Measurements from ENCODE around the gene SOX15.

The SOX15 gene

GRCh38 chr17:7560172-7561027 lies 29.5 kb downstream of the SOX15 start:
- peak overlapping the region; percentile 90; the same call in 1 of the 2 replicates for H3K9ac ChIP-seq (ENCODE audit: low read depth, low read length)
- no peaks in the 10 kb centered on the region for H3K9me3 ChIP-seq (ENCODE audit: control insufficient read depth, insufficient read depth, low read length)
- peaks cover 14% of the 10 kb centered on the region for H3K36me3 ChIP-seq (ENCODE audit: insufficient read depth, low read length)
- peaks cover 17% of the 10 kb centered on the region for H3K4me1 ChIP-seq (ENCODE audit: insufficient read depth, low read length)

DNA sequence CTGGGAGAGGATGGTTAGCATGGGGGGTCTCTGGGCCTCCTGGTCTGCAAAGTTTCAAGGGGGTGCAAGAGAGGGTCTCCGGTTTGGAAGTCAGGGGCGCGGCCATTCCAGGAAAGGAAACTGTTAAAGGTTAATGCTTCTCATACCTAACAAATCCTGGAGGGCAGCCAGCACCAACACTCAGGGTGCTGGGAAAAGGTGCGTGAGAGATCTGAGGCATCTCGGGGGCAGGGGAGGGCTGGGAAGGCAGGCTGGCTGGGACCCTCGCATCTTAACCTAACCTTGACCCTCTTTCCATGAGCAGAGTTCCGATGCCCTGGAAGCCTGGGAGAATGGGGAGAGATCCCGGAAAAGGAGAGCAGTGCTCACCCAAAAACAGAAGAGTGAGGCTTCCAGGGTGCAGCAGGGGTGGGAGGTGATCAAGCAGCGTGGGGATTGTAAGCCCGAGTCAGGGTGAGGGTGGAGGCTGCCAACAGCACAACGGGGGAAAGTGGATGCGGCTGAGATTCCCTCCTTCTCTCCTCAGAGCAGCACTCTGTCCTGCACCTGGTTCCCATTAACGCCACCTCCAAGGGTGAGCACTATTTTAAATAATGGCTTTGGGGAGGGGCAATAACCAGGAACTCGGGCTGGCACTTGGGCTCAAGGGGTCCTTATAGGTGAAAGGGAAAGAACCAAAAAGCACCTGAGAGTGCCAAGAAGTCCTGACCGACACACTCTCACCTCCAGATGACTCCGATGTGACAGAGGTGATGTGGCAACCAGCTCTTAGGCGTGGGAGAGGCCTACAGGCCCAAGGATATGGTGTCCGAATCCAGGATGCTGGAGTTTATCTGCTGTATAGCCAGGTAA lies 30.3 kb downstream of the SOX15 start:
- Histone ChIP-seq H3K36me3 (ENCODE audit: insufficient read depth, low read length) (peaks cover 8% of the 10 kb centered on the region), H3K9me3 (ENCODE audit: control insufficient read depth, insufficient read depth, low read length) (no peaks in the 10 kb centered on the region), H3K4me1 (ENCODE audit: insufficient read depth, low read length) (peaks cover 17% of the 10 kb centered on the region), H3K9ac (ENCODE audit: low read depth, low read length) (peak overlapping the region; percentile 35; the same call in 1 of the 2 replicates)

- Histone ChIP-seq H3K9ac (ENCODE audit: low read depth, low read length) (peak within 1 kb of the TSS; percentile 39), H3K4me1 (ENCODE audit: insufficient read depth, low read length) (peaks cover 17% of the 10 kb centered on the region), H3K36me3 (ENCODE audit: insufficient read depth, low read length) (peaks cover 1% of the 10 kb centered on the region)
Measured at GRCh38 chr17:7558544-7559319, 31.2 kb downstream of the SOX15 start, which contains the start of gene TNFSF13. TSS of gene TNFSF13 (plus strand) at chr17:7558750. CDS start at chr17:7559040, 290 bp downstream.

GRCh38 chr17:7557775-7558543 lies 31.9 kb downstream of the SOX15 start:
- Histone ChIP-seq H3K36me3 (ENCODE audit: insufficient read depth, low read length) (no peaks in the 10 kb centered on the region), H3K4me1 (ENCODE audit: insufficient read depth, low read length) (peaks cover 17% of the 10 kb centered on the region), H3K9ac (ENCODE audit: low read depth, low read length) (peak overlapping the region; percentile 39), H3K9me3 (ENCODE audit: control insufficient read depth, insufficient read depth, low read length) (no peaks in the 10 kb centered on the region)

More at GRCh38 chr17:7558544-7559319, 31.2 kb downstream of the SOX15 start, which contains the start of gene TNFSF13:
- H3K9me3 ChIP-seq (ENCODE audit: control insufficient read depth, insufficient read depth, low read length), result no peaks in the 10 kb centered on the region

- Histone ChIP-seq H3K4me1 (ENCODE audit: insufficient read depth, low read length) (peaks cover 12% of the 10 kb centered on the region), H3K9me3 (ENCODE audit: control insufficient read depth, insufficient read depth, low read length) (no peaks in the 10 kb centered on the region), H3K9ac (ENCODE audit: low read depth, low read length) (peak overlapping the region; percentile 39; the same call in 1 of the 2 replicates), H3K36me3 (ENCODE audit: insufficient read depth, low read length) (no peaks in the 10 kb centered on the region)
Measured at GRCh38 chr17:7557147-7557764, 32.6 kb downstream of the SOX15 start.

DNA sequence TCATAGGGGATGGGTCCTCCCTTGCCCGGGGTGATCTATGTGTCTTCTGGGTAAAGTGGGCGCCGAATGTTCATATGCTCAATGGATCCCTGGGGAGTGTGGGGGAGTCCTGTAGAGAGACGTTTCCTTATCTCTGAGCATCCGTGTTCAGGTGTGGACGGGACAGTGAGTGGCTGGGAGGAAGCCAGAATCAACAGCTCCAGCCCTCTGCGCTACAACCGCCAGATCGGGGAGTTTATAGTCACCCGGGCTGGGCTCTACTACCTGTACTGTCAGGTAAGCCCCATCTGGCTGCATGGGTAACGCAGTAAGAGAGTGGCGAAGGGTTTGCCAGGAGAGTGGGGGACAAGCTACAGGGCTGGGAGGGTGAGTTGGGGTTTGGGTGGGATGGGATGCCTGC lies 33.3 kb downstream of the SOX15 start:
- Histone ChIP-seq H3K4me1 (ENCODE audit: insufficient read depth, low read length) (peaks cover 12% of the 10 kb centered on the region), H3K9me3 (ENCODE audit: control insufficient read depth, insufficient read depth, low read length) (no peaks in the 10 kb centered on the region), H3K36me3 (ENCODE audit: insufficient read depth, low read length) (no peaks in the 10 kb centered on the region), H3K9ac (ENCODE audit: low read depth, low read length) (no peak overlapping the region)

DNA sequence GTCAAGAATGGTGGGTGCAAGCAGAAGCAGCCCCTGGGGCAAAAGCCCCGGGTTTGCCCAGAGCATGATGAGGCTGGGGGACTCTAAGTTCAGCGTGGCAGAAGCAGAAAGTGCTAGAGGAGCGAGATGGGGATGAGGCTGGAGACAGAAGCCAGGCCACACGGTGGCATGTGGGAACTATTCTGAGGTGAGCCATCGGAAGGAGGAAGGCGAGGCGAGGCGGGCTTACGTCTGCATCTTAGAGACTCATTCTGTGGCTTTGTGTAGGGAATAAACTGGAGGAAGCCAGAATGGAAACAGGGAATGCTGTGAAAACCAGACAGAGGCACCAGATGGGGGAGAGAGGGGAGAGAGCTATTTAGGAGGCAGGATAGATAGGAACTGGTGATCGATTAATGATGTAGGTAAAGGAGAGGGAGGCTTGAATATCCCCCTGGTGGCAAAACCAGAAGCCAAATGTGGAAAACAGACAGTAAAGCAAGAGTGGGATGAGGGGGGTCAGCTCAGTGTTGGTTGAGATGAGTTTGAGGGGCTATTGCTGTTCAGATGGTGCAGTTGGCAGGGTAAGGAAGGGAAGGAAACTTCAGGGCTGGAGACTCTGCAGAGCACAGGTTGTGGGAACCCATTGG lies 34.5 kb downstream of the SOX15 start:
- Histone ChIP-seq H3K4me1 (ENCODE audit: insufficient read depth, low read length) (peaks cover 12% of the 10 kb centered on the region), H3K9me3 (ENCODE audit: control insufficient read depth, insufficient read depth, low read length) (no peaks in the 10 kb centered on the region), H3K9ac (ENCODE audit: low read depth, low read length) (no peak overlapping the region), H3K36me3 (ENCODE audit: insufficient read depth, low read length) (no peaks in the 10 kb centered on the region)

DNA sequence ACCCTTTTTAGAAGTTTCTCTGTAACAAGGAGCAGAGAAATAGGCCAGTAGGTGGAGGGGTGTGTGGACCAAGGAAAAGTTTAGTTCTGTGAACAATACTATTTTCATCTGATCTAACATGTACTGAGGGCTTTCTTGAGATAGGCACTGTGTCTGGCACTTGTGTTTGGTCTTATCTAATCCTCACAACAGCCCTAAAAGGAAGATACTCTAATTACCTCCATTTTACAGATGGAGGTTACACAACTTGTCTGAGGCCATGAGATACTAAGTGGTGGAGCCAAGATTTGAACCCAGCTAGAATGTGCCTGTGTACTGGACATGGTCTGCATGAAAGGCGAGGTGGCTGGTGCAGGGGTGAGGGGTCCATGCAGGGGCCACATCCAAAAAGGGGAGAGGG lies 36.5 kb downstream of the SOX15 start:
- Histone ChIP-seq H3K4me1 (ENCODE audit: insufficient read depth, low read length) (peaks cover 6% of the 10 kb centered on the region; the same call in 1 of the 2 replicates), H3K36me3 (ENCODE audit: insufficient read depth, low read length) (no peaks in the 10 kb centered on the region), H3K9ac (ENCODE audit: low read depth, low read length) (no peak overlapping the region), H3K9me3 (ENCODE audit: control insufficient read depth, insufficient read depth, low read length) (no peaks in the 10 kb centered on the region)

- H3K9me3 ChIP-seq (ENCODE audit: control insufficient read depth, insufficient read depth, low read length), result no peaks in the 10 kb centered on the region
- peaks cover 3% of the 10 kb centered on the region; the same call in 1 of the 2 replicates for H3K4me1 ChIP-seq (ENCODE audit: insufficient read depth, low read length)
- no peaks in the 10 kb centered on the region for H3K36me3 ChIP-seq (ENCODE audit: insufficient read depth, low read length)
- no peak overlapping the region for H3K9ac ChIP-seq (ENCODE audit: low read depth, low read length)
Measured at GRCh38 chr17:7552621-7553051, 37.3 kb downstream of the SOX15 start.

GRCh38 chr17:7551396-7551795 lies 38.5 kb downstream of the SOX15 start:
- Histone ChIP-seq H3K4me1 (ENCODE audit: insufficient read depth, low read length) (no peaks in the 10 kb centered on the region), H3K36me3 (ENCODE audit: insufficient read depth, low read length) (no peaks in the 10 kb centered on the region), H3K9ac (ENCODE audit: low read depth, low read length) (no peak overlapping the region), H3K9me3 (ENCODE audit: control insufficient read depth, insufficient read depth, low read length) (no peaks in the 10 kb centered on the region)

- no peaks in the 10 kb centered on the region for H3K4me1 ChIP-seq (ENCODE audit: insufficient read depth, low read length)
- no peak overlapping the region for H3K9ac ChIP-seq (ENCODE audit: low read depth, low read length)
Measured at GRCh38 chr17:7550344-7550743, 39.5 kb downstream of the SOX15 start.

GRCh38 chr17:7549401-7550055 lies 40.4 kb downstream of the SOX15 start:
- Histone ChIP-seq H3K9ac (ENCODE audit: low read depth, low read length) (peak overlapping the region; percentile 84; the same call in 1 of the 2 replicates), H3K9me3 (ENCODE audit: control insufficient read depth, insufficient read depth, low read length) (no peaks in the 10 kb centered on the region), H3K36me3 (ENCODE audit: insufficient read depth, low read length) (no peaks in the 10 kb centered on the region), H3K4me1 (ENCODE audit: insufficient read depth, low read length) (no peaks in the 10 kb centered on the region)

More at GRCh38 chr17:7550344-7550743, 39.5 kb downstream of the SOX15 start:
- Histone ChIP-seq H3K36me3 (ENCODE audit: insufficient read depth, low read length) (no peaks in the 10 kb centered on the region), H3K9me3 (ENCODE audit: control insufficient read depth, insufficient read depth, low read length) (no peaks in the 10 kb centered on the region)

Data from ES-I3 (cell line).